Lung (tissue), 12 donors: ENCODE measurements around the gene SEC11C. TPM values are rescaled to one million over a fixed set of nuclear protein-coding genes. Genes with fewer than 3 reads are reported as not detected.

ENCODE experiments used
- ATAC-seq: fragments of 200-7000 bp; cut with Tn5 transposase; one replicate; pipeline ENCODE4 v1.9.1; 2020; ENCODE audit warnings: moderate number of reproducible peaks; ENCODE audit not compliant: insufficient read depth, low FRiP score
- DNase-seq, 3 donors: peaks; one replicate each; pipeline ENCODE4 v3.0.0-alpha.2; 2013 to 2017
- H3K27ac ChIP-seq, 2 donors: one replicate each; pipeline ENCODE4 v1.5.1; 2013; ENCODE audit warnings: mild to moderate bottlenecking in 2 of 2, moderate library complexity in 2 of 2, control low read depth in 1 of 2, inconsistent platforms in 1 of 2, low read depth in 1 of 2, low read length in 1 of 2
- H3K27me3 ChIP-seq, 3 donors: one replicate each; pipeline ENCODE4 v1.5.1; 2013; ENCODE audit warnings: low read length in 2 of 3; ENCODE audit not compliant: control insufficient read depth in 3 of 3, insufficient read depth in 3 of 3
- H3K36me3 ChIP-seq, 4 donors: one replicate each; pipeline ENCODE4 v1.5.1; 2013; ENCODE audit warnings: low read length in 4 of 4, mild to moderate bottlenecking in 1 of 4, moderate library complexity in 1 of 4; ENCODE audit not compliant: control insufficient read depth in 4 of 4, insufficient read depth in 4 of 4
- H3K4me1 ChIP-seq, 5 donors: one replicate each; pipeline ENCODE4 v1.5.1; 2013; ENCODE audit warnings: low read length in 5 of 5, mild to moderate bottlenecking in 2 of 5, moderate library complexity in 1 of 5; ENCODE audit not compliant: control insufficient read depth in 5 of 5, insufficient read depth in 5 of 5
- H3K4me3 ChIP-seq: one replicate; pipeline ENCODE4 v1.5.1; 2013; ENCODE audit warnings: mild to moderate bottlenecking, control low read depth, moderate library complexity
- H3K9ac ChIP-seq, 2 donors: one replicate each; pipeline ENCODE4 v1.5.1; 2013; ENCODE audit warnings: low read length in 2 of 2, control low read depth in 1 of 2; ENCODE audit not compliant: insufficient read depth in 1 of 2
- H3K9me3 ChIP-seq, 4 donors: one replicate each; pipeline ENCODE4 v1.5.1; 2013; ENCODE audit warnings: low read length in 3 of 4, mild to moderate bottlenecking in 1 of 4, moderate library complexity in 1 of 4; ENCODE audit not compliant: control insufficient read depth in 4 of 4, insufficient read depth in 3 of 4
- WGBS, 2 donors: extraction: QIAGEN DNeasy Blood & Tissue Kit; methylation state at CpG; one replicate each; pipeline ENCODE4 v1.1.7; 2013; 5-methylcytosine and 5-hydroxymethylcytosine counted together
- polyA plus RNA-seq, 2 donors: library from polyadenylated mRNA; stranded (reverse); fragments of 200-250 nt; gene quantifications; one replicate each; pipeline ENCODE4 v1.2.1, GENCODE V29; 2013
- total RNA-seq, 2 donors: library from RNA; depleted of rRNA in 1 of 2; stranded (reverse); fragments of >200 nt in 1 of 2; gene quantifications; one replicate each; pipeline ENCODE4 v1.2.1, GENCODE V29; 2014 to 2021
- TF ChIP-seq, protein P1 (sequence below): IDR thresholded peaks from 2 replicates; pipeline ENCODE4 v1.5.1; 2012; ENCODE audit warnings: mild to moderate bottlenecking; ENCODE audit errors: control extremely low read depth, extremely low read depth
- donor health status: control.
- donor health status: control.
- donor health status: Bipolar disorder and iron deficiency.
- donor health status: healthy.
- donor health status: DM: yes; HTN: yes; CAD: no.

Gene SEC11C
- total and polyA plus RNA-seq, 4 donors, result 42.7 to 103 (median 84.1) TPM

DNA sequence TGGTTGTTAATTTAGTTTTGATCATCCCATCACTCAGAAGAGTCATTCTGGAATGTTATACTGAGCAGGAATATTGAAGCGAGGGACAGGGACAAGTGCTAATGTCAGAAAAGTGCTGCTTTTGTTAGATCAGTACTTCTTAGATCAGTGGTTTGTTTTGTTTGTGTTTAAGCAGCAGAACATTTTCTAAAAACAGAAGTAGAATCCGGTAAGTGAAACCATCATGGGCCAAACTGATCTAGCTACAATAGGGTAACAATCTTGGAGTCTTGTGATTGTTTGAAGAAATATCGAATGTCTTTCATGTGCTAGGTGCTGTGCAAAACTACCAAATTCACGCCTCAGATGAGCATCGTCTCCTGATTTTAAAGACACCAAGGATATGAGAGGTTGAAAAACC is 45.1 kb upstream of the SEC11C start:
- TF ChIP-seq, protein P1, sequence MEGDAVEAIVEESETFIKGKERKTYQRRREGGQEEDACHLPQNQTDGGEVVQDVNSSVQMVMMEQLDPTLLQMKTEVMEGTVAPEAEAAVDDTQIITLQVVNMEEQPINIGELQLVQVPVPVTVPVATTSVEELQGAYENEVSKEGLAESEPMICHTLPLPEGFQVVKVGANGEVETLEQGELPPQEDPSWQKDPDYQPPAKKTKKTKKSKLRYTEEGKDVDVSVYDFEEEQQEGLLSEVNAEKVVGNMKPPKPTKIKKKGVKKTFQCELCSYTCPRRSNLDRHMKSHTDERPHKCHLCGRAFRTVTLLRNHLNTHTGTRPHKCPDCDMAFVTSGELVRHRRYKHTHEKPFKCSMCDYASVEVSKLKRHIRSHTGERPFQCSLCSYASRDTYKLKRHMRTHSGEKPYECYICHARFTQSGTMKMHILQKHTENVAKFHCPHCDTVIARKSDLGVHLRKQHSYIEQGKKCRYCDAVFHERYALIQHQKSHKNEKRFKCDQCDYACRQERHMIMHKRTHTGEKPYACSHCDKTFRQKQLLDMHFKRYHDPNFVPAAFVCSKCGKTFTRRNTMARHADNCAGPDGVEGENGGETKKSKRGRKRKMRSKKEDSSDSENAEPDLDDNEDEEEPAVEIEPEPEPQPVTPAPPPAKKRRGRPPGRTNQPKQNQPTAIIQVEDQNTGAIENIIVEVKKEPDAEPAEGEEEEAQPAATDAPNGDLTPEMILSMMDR, result no peak
- Histone ChIP-seq H3K9ac (no peak overlapping the region), H3K4me3 (no peak overlapping the region), H3K9me3 (peaks cover 0 to 2% (median 0%) of the 10 kb centered on the region in 4 donors), H3K27ac (no peak overlapping the region), H3K36me3 (no peaks in the 10 kb centered on the region), H3K27me3 (no peaks in the 10 kb centered on the region), H3K4me1 (no peaks in the 10 kb centered on the region)
- ATAC-seq (no peak), DNase-seq (no peak)
- 89 to 94% methylated on average over 5 of the region's 5 CpGs for WGBS, 2 donors

DNA sequence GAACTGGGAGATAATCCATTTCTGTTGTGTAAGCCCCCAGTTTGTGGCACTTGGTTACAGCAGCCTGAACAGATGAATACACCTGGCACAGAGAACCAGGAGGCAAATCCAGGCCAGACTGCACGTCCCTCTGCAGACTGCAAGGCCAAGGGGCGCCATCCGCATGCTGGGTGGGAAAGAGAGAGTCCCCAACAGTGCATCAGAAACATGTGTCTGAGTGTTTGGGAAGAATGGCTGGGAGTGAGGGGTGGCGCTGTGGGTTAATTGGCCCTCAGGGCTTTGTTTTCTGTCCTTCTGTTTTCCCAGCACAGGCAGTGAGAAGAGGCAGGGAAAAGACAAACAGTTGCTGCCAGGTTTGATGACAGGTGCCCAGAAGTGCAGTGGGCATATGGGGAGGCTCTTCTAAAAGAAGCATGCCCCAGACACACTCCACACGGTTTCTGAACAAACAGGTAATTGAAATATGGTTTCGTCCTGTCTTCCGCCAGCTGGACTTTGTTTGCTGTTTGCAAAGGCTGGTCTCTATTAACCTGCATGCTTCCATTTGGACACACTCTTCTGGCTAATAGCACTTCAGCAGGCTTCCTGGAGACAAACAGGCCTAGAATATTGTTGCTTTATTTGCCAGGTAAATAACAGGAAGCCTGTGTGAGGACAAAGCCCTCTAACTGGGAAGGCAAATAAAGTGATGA is 43.4 kb upstream of the SEC11C start:
- ATAC-seq, result no peak
- no peak for DNase-seq
- Histone ChIP-seq H3K9me3 (peaks cover 0 to 2% (median 0%) of the 10 kb centered on the region in 4 donors), H3K27me3 (no peaks in the 10 kb centered on the region), H3K4me3 (no peak overlapping the region), H3K9ac (no peak overlapping the region), H3K4me1 (no peaks in the 10 kb centered on the region), H3K36me3 (no peaks in the 10 kb centered on the region), H3K27ac (no peak overlapping the region)
- TF ChIP-seq, protein P1, result no peak
- WGBS, 2 donors, result 79 to 90% methylated on average over 7 of the region's 7 CpGs

DNA sequence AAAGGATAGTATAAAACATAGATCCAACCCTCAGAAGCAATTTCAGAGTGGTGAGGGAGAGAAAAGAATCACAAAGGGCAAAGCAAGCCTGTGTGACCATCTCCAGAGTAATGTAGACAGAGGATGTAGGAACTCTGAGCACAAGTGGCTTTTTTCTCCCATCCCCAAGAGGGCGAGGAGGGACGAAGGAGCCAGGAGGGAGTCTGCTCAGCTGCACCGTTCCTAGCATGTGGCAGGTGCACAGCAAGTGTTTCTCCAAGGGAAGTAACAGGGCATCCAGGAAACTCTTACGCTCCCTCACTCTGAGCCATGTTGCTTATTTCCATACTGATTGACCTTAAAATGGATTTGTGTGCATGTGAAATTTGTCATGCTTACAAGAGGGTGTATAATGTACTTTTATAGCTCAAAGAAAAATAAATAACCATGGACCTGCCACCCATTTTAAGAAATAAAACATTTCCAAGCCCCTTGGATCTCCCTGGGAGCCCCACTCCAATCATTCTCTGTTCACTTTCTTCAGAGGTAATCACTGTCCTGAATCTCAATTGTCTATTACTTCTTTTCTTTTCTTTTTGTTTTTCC is 37.8 kb upstream of the SEC11C start:
- Histone ChIP-seq H3K4me3 (no peak overlapping the region), H3K9me3 (peaks cover 0 to 4% (median 0%) of the 10 kb centered on the region in 4 donors), H3K36me3 (no peaks in the 10 kb centered on the region), H3K4me1 (no peaks in the 10 kb centered on the region), H3K9ac (no peak overlapping the region), H3K27ac (no peak overlapping the region), H3K27me3 (peaks cover 0 to 7% (median 3%) of the 10 kb centered on the region in 3 donors)
- WGBS, 2 donors, result 45 to 55% methylated on average over 4 of the region's 4 CpGs
- DNase-seq (no peak), ATAC-seq (no peak)
- TF ChIP-seq, protein P1, result no peak
